ENCODE results near the gene LYRM9. TPM values are rescaled to one million over a fixed set of nuclear protein-coding genes. Genes with fewer than 3 reads are reported as not detected.

Gene LYRM9
- total and polyA plus RNA-seq, 2 donors from 2014 or later, result 21.7 to 29.1 TPM

DNA sequence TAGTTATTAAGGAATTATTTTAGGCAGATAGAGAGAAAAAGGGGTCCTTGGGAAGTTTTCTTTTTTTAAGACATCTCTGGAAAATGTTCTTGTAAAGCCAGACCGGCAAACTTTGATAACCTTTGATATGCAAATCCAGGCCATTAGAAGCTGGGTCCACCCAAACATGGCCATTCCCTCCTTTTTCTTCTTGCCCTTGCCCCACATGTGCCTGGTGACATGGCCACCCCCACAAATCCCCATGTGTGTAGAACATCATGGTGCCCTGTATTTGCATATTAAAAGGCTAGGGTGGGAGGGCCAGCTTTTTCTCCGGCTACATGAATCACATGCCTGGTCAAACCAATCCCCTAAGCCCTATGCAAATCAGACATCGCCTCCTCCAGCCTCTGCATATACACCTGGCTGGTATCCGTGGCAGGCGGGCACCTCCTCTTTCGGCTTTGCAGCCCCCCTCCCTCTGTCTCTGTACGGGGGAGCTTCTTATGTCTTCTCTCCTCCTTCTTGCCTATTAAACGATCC is 43.9 kb upstream of the LYRM9 start:
- H3K4me1 ChIP-seq (ENCODE audit: control insufficient read depth in 2 of 3, insufficient read depth in 2 of 3, low read depth in 1 of 3, low read length in 3 of 3), result no peaks in the 10 kb centered on the region
- no peak overlapping the region for H3K4me3 ChIP-seq (ENCODE audit: low read length in 3 of 3)
- TF ChIP-seq, protein P1, sequence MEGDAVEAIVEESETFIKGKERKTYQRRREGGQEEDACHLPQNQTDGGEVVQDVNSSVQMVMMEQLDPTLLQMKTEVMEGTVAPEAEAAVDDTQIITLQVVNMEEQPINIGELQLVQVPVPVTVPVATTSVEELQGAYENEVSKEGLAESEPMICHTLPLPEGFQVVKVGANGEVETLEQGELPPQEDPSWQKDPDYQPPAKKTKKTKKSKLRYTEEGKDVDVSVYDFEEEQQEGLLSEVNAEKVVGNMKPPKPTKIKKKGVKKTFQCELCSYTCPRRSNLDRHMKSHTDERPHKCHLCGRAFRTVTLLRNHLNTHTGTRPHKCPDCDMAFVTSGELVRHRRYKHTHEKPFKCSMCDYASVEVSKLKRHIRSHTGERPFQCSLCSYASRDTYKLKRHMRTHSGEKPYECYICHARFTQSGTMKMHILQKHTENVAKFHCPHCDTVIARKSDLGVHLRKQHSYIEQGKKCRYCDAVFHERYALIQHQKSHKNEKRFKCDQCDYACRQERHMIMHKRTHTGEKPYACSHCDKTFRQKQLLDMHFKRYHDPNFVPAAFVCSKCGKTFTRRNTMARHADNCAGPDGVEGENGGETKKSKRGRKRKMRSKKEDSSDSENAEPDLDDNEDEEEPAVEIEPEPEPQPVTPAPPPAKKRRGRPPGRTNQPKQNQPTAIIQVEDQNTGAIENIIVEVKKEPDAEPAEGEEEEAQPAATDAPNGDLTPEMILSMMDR (IDR thresholded peaks at IDR 0.05; ENCODE audit: borderline replicate concordance, extremely low read depth, insufficient read depth), result no peak
- intact Hi-C loops (cut with DNase I), result no loop called here
- H3K36me3 ChIP-seq (ENCODE audit: control insufficient read depth in 2 of 3, insufficient read depth in 3 of 3, low read length in 3 of 3), result no peaks in the 10 kb centered on the region
- FAIRE-seq (no peak), DNase-seq (no peak)
- H3K9me3 ChIP-seq (ENCODE audit: control insufficient read depth in 2 of 3, insufficient read depth in 1 of 3, low read length in 3 of 3), result no peaks in the 10 kb centered on the region
- H3K9ac ChIP-seq (ENCODE audit: low read length in 3 of 3), result no peak overlapping the region
- H3K27me3 ChIP-seq (ENCODE audit: control insufficient read depth, insufficient read depth, low read length), result no peaks in the 10 kb centered on the region
- no peak overlapping the region for H3K27ac ChIP-seq (ENCODE audit: low read depth in 2 of 2, low read length in 2 of 2)

DNA sequence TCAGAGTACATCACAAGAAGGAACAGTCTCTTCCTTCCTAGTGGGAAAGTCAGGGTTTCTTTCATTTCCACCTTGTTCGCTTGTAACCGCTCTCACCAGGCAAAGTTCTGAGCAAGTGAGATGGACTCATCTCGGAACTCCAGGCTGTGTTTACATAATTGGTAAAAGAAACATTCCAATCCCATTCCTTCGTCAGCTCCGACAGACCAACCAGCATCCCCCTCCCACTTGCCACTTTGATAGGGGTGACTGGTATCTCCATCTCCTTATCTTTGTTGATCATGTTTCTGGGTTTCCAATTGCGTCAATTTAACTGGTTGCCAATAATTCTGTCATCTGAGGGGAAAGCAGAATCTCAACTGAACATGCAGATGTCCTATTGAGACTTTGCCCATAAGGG is 36.8 kb upstream of the LYRM9 start:
- intact Hi-C loops (cut with DNase I), result no loop called here
- DNase-seq (peak in 1 of 5 donors; percentile 21), FAIRE-seq (no peak)
- H3K4me1 ChIP-seq (ENCODE audit: control insufficient read depth in 2 of 3, insufficient read depth in 2 of 3, low read depth in 1 of 3, low read length in 3 of 3), result no peaks in the 10 kb centered on the region
- no peaks in the 10 kb centered on the region for H3K9me3 ChIP-seq (ENCODE audit: control insufficient read depth in 2 of 3, insufficient read depth in 1 of 3, low read length in 3 of 3)
- no peak overlapping the region for H3K9ac ChIP-seq (ENCODE audit: low read length in 3 of 3)
- no peaks in the 10 kb centered on the region for H3K36me3 ChIP-seq (ENCODE audit: control insufficient read depth in 2 of 3, insufficient read depth in 3 of 3, low read length in 3 of 3)
- H3K4me3 ChIP-seq (ENCODE audit: low read length in 3 of 3), result no peak overlapping the region
- no peaks in the 10 kb centered on the region for H3K27me3 ChIP-seq (ENCODE audit: control insufficient read depth, insufficient read depth, low read length)
- H3K27ac ChIP-seq (ENCODE audit: low read depth in 2 of 2, low read length in 2 of 2), result no peak overlapping the region
- TF ChIP-seq, protein P1 (IDR thresholded peaks at IDR 0.05; ENCODE audit: borderline replicate concordance, extremely low read depth, insufficient read depth), result no peak

DNA sequence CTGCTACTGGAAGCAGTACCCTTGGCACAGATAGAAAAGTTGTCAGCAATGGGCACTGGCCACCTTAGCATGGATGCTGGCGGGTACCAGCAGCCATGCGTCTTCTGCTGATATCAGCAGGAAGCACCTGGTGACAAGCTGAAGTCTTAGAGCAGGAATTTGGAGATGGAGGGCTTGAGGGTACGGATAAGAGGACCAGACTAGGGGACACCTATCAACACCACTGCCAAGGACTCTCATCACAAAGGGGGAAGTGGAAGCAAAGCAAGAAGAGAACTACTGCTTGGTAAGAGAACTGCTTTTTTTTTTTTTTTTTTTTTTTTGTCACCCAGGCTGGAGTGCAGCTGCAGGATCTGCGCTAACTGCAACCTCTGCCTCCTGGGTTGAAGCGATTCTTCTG is 35.4 kb upstream of the LYRM9 start:
- DNase-seq (no peak), FAIRE-seq (no peak)
- intact Hi-C loops (cut with DNase I), result no loop called here
- H3K4me3 ChIP-seq (ENCODE audit: low read length in 3 of 3), result no peak overlapping the region
- H3K27ac ChIP-seq (ENCODE audit: low read depth in 2 of 2, low read length in 2 of 2), result no peak overlapping the region
- TF ChIP-seq, protein P1 (IDR thresholded peaks at IDR 0.05; ENCODE audit: borderline replicate concordance, extremely low read depth, insufficient read depth), result no peak
- H3K27me3 ChIP-seq (ENCODE audit: control insufficient read depth, insufficient read depth, low read length), result no peaks in the 10 kb centered on the region
- no peaks in the 10 kb centered on the region for H3K36me3 ChIP-seq (ENCODE audit: control insufficient read depth in 2 of 3, insufficient read depth in 3 of 3, low read length in 3 of 3)
- H3K9me3 ChIP-seq (ENCODE audit: control insufficient read depth in 2 of 3, insufficient read depth in 1 of 3, low read length in 3 of 3), result no peaks in the 10 kb centered on the region
- H3K9ac ChIP-seq (ENCODE audit: low read length in 3 of 3), result no peak overlapping the region
- H3K4me1 ChIP-seq (ENCODE audit: control insufficient read depth in 2 of 3, insufficient read depth in 2 of 3, low read depth in 1 of 3, low read length in 3 of 3), result no peaks in the 10 kb centered on the region

DNA sequence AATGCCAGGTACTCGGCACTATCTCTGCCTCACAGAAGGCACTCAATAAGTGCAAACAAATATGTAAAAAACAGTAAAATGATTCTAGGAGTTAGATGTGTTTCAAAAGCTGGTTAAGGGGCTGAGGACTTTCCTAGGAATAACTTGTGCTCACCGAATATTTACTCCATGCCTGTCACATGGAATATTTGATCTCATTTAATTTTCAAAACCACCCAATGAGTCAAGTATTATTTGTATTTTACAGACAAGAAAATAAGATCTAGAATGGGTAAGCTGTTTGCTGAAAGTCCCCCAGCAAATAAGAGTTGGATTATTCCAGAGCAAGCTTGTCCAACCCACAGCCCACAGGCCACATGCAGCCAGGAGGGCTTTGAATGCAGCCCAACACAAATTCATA is 34.6 kb upstream of the LYRM9 start:
- H3K9me3 ChIP-seq (ENCODE audit: control insufficient read depth in 2 of 3, insufficient read depth in 1 of 3, low read length in 3 of 3), result no peaks in the 10 kb centered on the region
- TF ChIP-seq, protein P1 (IDR thresholded peaks at IDR 0.05; ENCODE audit: borderline replicate concordance, extremely low read depth, insufficient read depth), result no peak
- no peaks in the 10 kb centered on the region for H3K4me1 ChIP-seq (ENCODE audit: control insufficient read depth in 2 of 3, insufficient read depth in 2 of 3, low read depth in 1 of 3, low read length in 3 of 3)
- no peak overlapping the region for H3K27ac ChIP-seq (ENCODE audit: low read depth in 2 of 2, low read length in 2 of 2)
- no peaks in the 10 kb centered on the region for H3K36me3 ChIP-seq (ENCODE audit: control insufficient read depth in 2 of 3, insufficient read depth in 3 of 3, low read length in 3 of 3)
- intact Hi-C loops (cut with DNase I), result no loop called here
- no peak for FAIRE-seq
- H3K9ac ChIP-seq (ENCODE audit: low read length in 3 of 3), result no peak overlapping the region
- DNase-seq, result no peak
- H3K27me3 ChIP-seq (ENCODE audit: control insufficient read depth, insufficient read depth, low read length), result no peaks in the 10 kb centered on the region
- H3K4me3 ChIP-seq (ENCODE audit: low read length in 3 of 3), result no peak overlapping the region
